ENCODE data around the gene PAM. TPM values are rescaled to one million over a fixed set of nuclear protein-coding genes. Genes with fewer than 3 reads are reported as not detected.
A peak's percentile ranks its signal among the peaks of the same experiment; 100 is the strongest.

The PAM gene
- total and polyA plus RNA-seq, 2 donors (not counting 3 experiments of a cell fraction or from before 2014, with no cell fraction given), result 118 to 176 TPM

DNA sequence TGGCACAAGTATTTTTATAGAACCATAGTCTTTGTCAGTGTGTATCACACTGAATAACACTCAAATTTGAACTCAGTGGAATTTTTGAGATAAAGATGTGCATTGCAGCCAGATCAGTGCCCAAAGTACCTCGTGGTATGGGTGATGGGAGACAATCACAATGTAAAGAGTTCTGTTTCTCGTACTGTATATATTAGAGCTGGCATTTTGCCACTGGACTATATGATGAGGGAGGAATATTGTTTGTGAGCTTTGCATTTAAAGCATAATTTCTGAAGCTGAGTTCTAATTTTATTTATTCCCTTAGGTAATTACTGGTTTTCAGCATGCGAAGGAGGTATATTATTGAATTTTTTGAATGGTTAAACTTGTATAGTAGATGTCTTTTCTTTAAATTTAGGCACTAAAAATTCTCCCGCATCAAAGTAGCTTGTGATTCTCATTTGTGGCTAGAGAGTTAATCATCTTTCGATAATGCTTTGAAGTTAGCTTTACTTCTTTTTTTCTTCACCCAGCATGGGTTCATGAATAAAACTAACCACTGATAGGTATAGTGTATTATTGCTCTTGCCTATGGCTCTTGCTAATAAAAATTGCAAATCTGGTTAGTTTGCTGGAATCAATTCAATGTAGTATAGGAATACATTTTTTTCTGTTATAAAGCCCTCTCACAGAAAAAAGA, 43.1 kb downstream of the PAM start:
- ChIA-PET CTCF (interaction anchor here (1.0 to 3.5 kb wide), 6 partner anchors 7 to 117 kb away, joined by 3 to 15 read pairs (median 5); no protein-coding TSS in a partner anchor), POLR2A (no interaction called here)
- H3K27ac ChIP-seq (ENCODE audit: insufficient read depth, low read depth, low read length), result no peak overlapping the region
- DNase-seq (ENCODE audit: low read depth, low spot score) (no peak), FAIRE-seq (no peak)
- H2AFZ ChIP-seq (ENCODE audit: low read depth, low read length), result no peak overlapping the region
- intact Hi-C loops (cut with micrococcal nuclease) (no loop called here), dilution Hi-C loops (cut with MboI; ENCODE audit: extremely low pct_ligation_motif_present, low sequenced_read_pairs) (no loop called here)
- BruUV-seq (replicated peaks), result no TSS peak
- no peaks in the 10 kb centered on the region for H3K9me3 ChIP-seq (replicated peaks; ENCODE audit: control insufficient read depth, insufficient read depth, low read length)
- H3K79me2 ChIP-seq (ENCODE audit: control insufficient read depth, insufficient read depth, low read length), result peaks cover 2% of the 10 kb centered on the region
- H3K4me3 ChIP-seq (replicated peaks in 1 of 3; ENCODE audit: insufficient read depth in 1 of 3, low read depth in 1 of 3, low read length in 3 of 3), result no peak overlapping the region
- no peaks in the 10 kb centered on the region for H4K20me1 ChIP-seq (replicated peaks; ENCODE audit: control insufficient read depth, extremely low read depth, insufficient read depth, low read length)
- H3K27me3 ChIP-seq (ENCODE audit: control insufficient read depth in 2 of 2, insufficient read depth in 2 of 2, low read length in 2 of 2), result no peaks in the 10 kb centered on the region
- H3K4me2 ChIP-seq (ENCODE audit: insufficient read depth, low read length), result no peak overlapping the region
- H3K9me1 ChIP-seq (replicated peaks; ENCODE audit: control insufficient read depth, extremely low read depth, insufficient read depth, low read length), result no peaks in the 10 kb centered on the region
- H3K36me3 ChIP-seq (ENCODE audit: control insufficient read depth in 2 of 2, extremely low read depth in 1 of 2, insufficient read depth in 2 of 2, low read length in 2 of 2), result no peaks in the 10 kb centered on the region
- TF ChIP-seq POLR2A (IDR thresholded peaks at IDR 0.05; ENCODE audit: low read depth, low read length), result no peak
- no peak for TF ChIP-seq GATA2 (IDR thresholded peaks at IDR 0.05; ENCODE audit: insufficient read depth, insufficient read length, low read depth, low read length)
- TF ChIP-seq FOS (IDR thresholded peaks at IDR 0.05; ENCODE audit: borderline replicate concordance, insufficient read depth, low read length), result no peak
- TF ChIP-seq MYC (IDR thresholded peaks at IDR 0.05; ENCODE audit: low read depth, low read length), result no peak
- no peak for TF ChIP-seq EZH2 (IDR thresholded peaks at IDR 0.05; ENCODE audit: borderline replicate concordance, low read depth, low read length, severe bottlenecking)
- no peaks in the 10 kb centered on the region for H3K4me1 ChIP-seq (ENCODE audit: control insufficient read depth, extremely low read depth, insufficient read depth, low read length)
- no peak overlapping the region for H3K9ac ChIP-seq (replicated peaks; ENCODE audit: extremely low read depth, insufficient read depth, low read length)

GRCh38 chr5:102799017-102799416, 43.9 kb downstream of the PAM start:
- no peaks in the 10 kb centered on the region for H3K36me3 ChIP-seq (ENCODE audit: control insufficient read depth in 2 of 2, extremely low read depth in 1 of 2, insufficient read depth in 2 of 2, low read length in 2 of 2)
- H3K79me2 ChIP-seq (ENCODE audit: control insufficient read depth, insufficient read depth, low read length), result peaks cover 1% of the 10 kb centered on the region
- ChIA-PET CTCF (interaction anchor here (1.1 to 3.5 kb wide), 6 partner anchors 8 to 117 kb away, joined by 3 to 15 read pairs (median 5); no protein-coding TSS in a partner anchor), POLR2A (no interaction called here)
- H3K9me3 ChIP-seq (replicated peaks; ENCODE audit: control insufficient read depth, insufficient read depth, low read length), result no peaks in the 10 kb centered on the region
- no peaks in the 10 kb centered on the region for H3K27me3 ChIP-seq (ENCODE audit: control insufficient read depth in 2 of 2, insufficient read depth in 2 of 2, low read length in 2 of 2)
- BruUV-seq (replicated peaks), result no TSS peak
- no peak overlapping the region for H3K4me2 ChIP-seq (ENCODE audit: insufficient read depth, low read length)
- TF ChIP-seq MYC (IDR thresholded peaks at IDR 0.05; ENCODE audit: low read depth, low read length) (no peak), FOS (IDR thresholded peaks at IDR 0.05; ENCODE audit: borderline replicate concordance, insufficient read depth, low read length) (no peak), GATA2 (IDR thresholded peaks at IDR 0.05; ENCODE audit: insufficient read depth, insufficient read length, low read depth, low read length) (no peak), JUN (IDR thresholded peaks at IDR 0.05; ENCODE audit: borderline replicate concordance, insufficient read depth, insufficient read length, low read depth) (no peak), EZH2 (IDR thresholded peaks at IDR 0.05; ENCODE audit: borderline replicate concordance, low read depth, low read length, severe bottlenecking) (no peak)
- H3K4me1 ChIP-seq (ENCODE audit: control insufficient read depth, extremely low read depth, insufficient read depth, low read length), result no peaks in the 10 kb centered on the region
- H3K4me3 ChIP-seq (replicated peaks in 1 of 3; ENCODE audit: insufficient read depth in 1 of 3, low read depth in 1 of 3, low read length in 3 of 3), result no peak overlapping the region
- H3K9ac ChIP-seq (replicated peaks; ENCODE audit: extremely low read depth, insufficient read depth, low read length), result no peak overlapping the region
- intact Hi-C loops (cut with micrococcal nuclease), result no loop called here
- FAIRE-seq (peak; percentile 52), DNase-seq (ENCODE audit: low read depth, low spot score) (no peak)
- no peaks in the 10 kb centered on the region for H3K9me1 ChIP-seq (replicated peaks; ENCODE audit: control insufficient read depth, extremely low read depth, insufficient read depth, low read length)
- dilution Hi-C loops (cut with MboI; ENCODE audit: extremely low pct_ligation_motif_present, low sequenced_read_pairs), result no loop called here
- no peaks in the 10 kb centered on the region for H4K20me1 ChIP-seq (replicated peaks; ENCODE audit: control insufficient read depth, extremely low read depth, insufficient read depth, low read length)
- no peak overlapping the region for H2AFZ ChIP-seq (ENCODE audit: low read depth, low read length)
- H3K27ac ChIP-seq (ENCODE audit: insufficient read depth, low read depth, low read length), result no peak overlapping the region
